K562 (cell line): ENCODE measurements around the gene PPP1R16B. TPM values are rescaled to one million over a fixed set of nuclear protein-coding genes. Genes with fewer than 3 reads are reported as not detected.

Experiments used
- ATF3 ChIP-seq, 2 experiments: fragments of 450-650 bp in 1 of 2; sonication (generic) in 1 of 2; formaldehyde crosslinking in 1 of 2; IDR thresholded peaks in 1 of 2; conservative IDR thresholded peaks in 1 of 2; 2 replicates each; pipeline versions ENCODE4 v1.6.1 to v1.8.1; 2016 to 2023; ENCODE audit warnings: mild to moderate bottlenecking in 2 of 2, moderate library complexity in 2 of 2, inconsistent platforms in 1 of 2, missing genetic modification reagents in 1 of 2
- BRCA1 ChIP-seq, 2 experiments: fragments of 450-650 bp in 1 of 2; sonication (generic) in 1 of 2; formaldehyde crosslinking in 1 of 2; IDR thresholded peaks; 2 replicates each; pipeline versions ENCODE4 v1.5.0 to v1.6.1; 2017 to 2020; ENCODE audit warnings: mild to moderate bottlenecking in 1 of 2, missing genetic modification reagents in 1 of 2
- CC2D1A ChIP-seq: fragments of 450-650 bp; IDR thresholded peaks from 2 replicates; pipeline ENCODE4 v1.6.1; 2017; ENCODE audit warnings: mild to moderate bottlenecking
- HSF4 ChIP-seq: fragments of 250-450 bp; sonication (Bioruptor Pico); IDR thresholded peaks from 2 replicates; pipeline ENCODE4 v2.1.2; 2022; ENCODE audit warnings: mild to moderate bottlenecking, moderate library complexity, borderline replicate concordance
- MYC ChIP-seq, 2 experiments: fragments of 250-450 bp in 1 of 2; sonication (Bioruptor Pico) in 1 of 2; IDR thresholded peaks; 2 replicates each; pipeline versions ENCODE4 v1.5.1 to v1.6.1; 2012 to 2021; ENCODE audit warnings: low read depth in 2 of 2, borderline replicate concordance in 1 of 2, improper control_type of control experiment in 1 of 2, low read length in 1 of 2, mild to moderate bottlenecking in 1 of 2, moderate library complexity in 1 of 2
- NFRKB ChIP-seq: fragments of 450-650 bp; IDR thresholded peaks from 2 replicates; pipeline ENCODE4 v1.6.1; 2016; ENCODE audit warnings: low read depth
- PHF21A ChIP-seq: fragments of 450-650 bp; IDR thresholded peaks from 2 replicates; pipeline ENCODE4 v1.6.1; 2017; ENCODE audit warnings: low read depth, borderline replicate concordance
- POLR2B ChIP-seq: fragments of 450-650 bp; IDR thresholded peaks from 2 replicates; pipeline ENCODE4 v1.6.1; 2018; ENCODE audit warnings: low read depth; ENCODE audit not compliant: partially characterized antibody
- SMARCE1 ChIP-seq: fragments of 450-650 bp; IDR thresholded peaks from 2 replicates; pipeline ENCODE4 v1.7.1; 2016; ENCODE audit warnings: mild to moderate bottlenecking
- STAT5B ChIP-seq: fragments of 250-450 bp; sonication (Bioruptor Pico); IDR thresholded peaks from 2 replicates; pipeline ENCODE4 v1.8.0; 2021; ENCODE audit warnings: mild to moderate bottlenecking, inconsistent platforms
- TBL1XR1 ChIP-seq, 2 experiments: IDR thresholded peaks; 2 replicates each; pipeline ENCODE4 v1.6.1; 2012; ENCODE audit warnings: improper control_type of control experiment in 2 of 2, low read length in 2 of 2, mild to moderate bottlenecking in 1 of 2
- TCF7 ChIP-seq: sonication (generic); IDR thresholded peaks from 2 replicates; pipeline ENCODE4 v1.6.1; 2016; ENCODE audit warnings: antibody characterized with exemption, borderline replicate concordance
- TCFL5 ChIP-seq: fragments of 250-450 bp; sonication (Bioruptor Pico); conservative IDR thresholded peaks from 2 replicates; pipeline ENCODE4 v1.6.1; 2021; ENCODE audit warnings: mild to moderate bottlenecking, moderate library complexity, matching md5 sums
- TGIF2 ChIP-seq: sonication (generic); formaldehyde crosslinking; IDR thresholded peaks from 2 replicates; pipeline ENCODE4 v1.8.1; 2022; ENCODE audit warnings: mild to moderate bottlenecking, missing genetic modification reagents, moderate library complexity
- ZNF124 ChIP-seq: sonication (generic); formaldehyde crosslinking; IDR thresholded peaks from 2 replicates; pipeline ENCODE4 v1.8.1; 2022; ENCODE audit warnings: missing genetic modification reagents
- ZNF263 ChIP-seq: sonication (generic); formaldehyde crosslinking; IDR thresholded peaks from 2 replicates; pipeline ENCODE4 v1.8.0; 2022; ENCODE audit warnings: mild to moderate bottlenecking, missing genetic modification reagents, borderline replicate concordance
- polyA plus RNA-seq, 8 experiments: library from polyadenylated mRNA; depleted of rRNA in 4 of 8; stranded (reverse) in 5 of 8; unstranded in 3 of 8; fragments of >200 nt; fragmentation: Nextera tagmentation in 2 of 8; fragmentation: Illumina TruSeq in 1 of 8; extraction: Ambion mirVana in 2 of 8; extraction: Trizol in 1 of 8; gene quantifications; 2 replicates each; pipeline versions ENCODE4 v1.2.1 to v1.2.3, GENCODE V29; 2011 to 2014; ENCODE audit warnings: inconsistent platforms in 1 of 8, missing spikeins in 1 of 8
- total RNA-seq, 7 experiments: library from RNA; depleted of rRNA in 6 of 7; stranded (reverse); fragments of >200 nt in 6 of 7; fragmentation: Illumina TruSeq in 2 of 7; extraction: Trizol in 2 of 7; gene quantifications; 2 replicates each; pipeline versions ENCODE4 v1.2.1 to v1.2.3, GENCODE V29; 2011 to 2021; ENCODE audit warnings: low replicate concordance in 1 of 7
- TF ChIP-seq, protein P1 (sequence below): fragments of 450-650 bp; IDR thresholded peaks from 2 replicates; pipeline ENCODE4 v1.6.1; 2017; ENCODE audit warnings: antibody characterized with exemption
- TF ChIP-seq, protein P2 (sequence below): fragments of 450-650 bp; formaldehyde crosslinking; conservative IDR thresholded peaks from 2 replicates; pipeline ENCODE4 v1.4.0; 2022; ENCODE audit warnings: mild to moderate bottlenecking, missing genetic modification characterization
- TF ChIP-seq, protein P3 (sequence below), 2 experiments: fragments of 450-650 bp; conservative IDR thresholded peaks; 2 replicates each; pipeline ENCODE4 v1.6.1; 2017; ENCODE audit warnings: mild to moderate bottlenecking in 2 of 2, moderate library complexity in 2 of 2
- TF ChIP-seq, protein P4 (sequence below): fragments of 250-450 bp; sonication (Bioruptor Pico); IDR thresholded peaks from 2 replicates; pipeline ENCODE4 v1.4.0; 2020; ENCODE audit warnings: mild to moderate bottlenecking, moderate library complexity

The PPP1R16B gene
- total and polyA plus RNA-seq, 9 of the 15 experiments (the other 6 are each of a cell fraction or from before 2014, with no cell fraction given): 1.5 to 11.5 (median 6.8) TPM

GRCh38 chr20:38854654-38855066 is 49.2 kb downstream of the PPP1R16B start (continued):
- TF ChIP-seq CC2D1A: no peak; the same call in 1 of the 2 replicates
- no peak for TF ChIP-seq PHF21A
- TF ChIP-seq, protein P1, sequence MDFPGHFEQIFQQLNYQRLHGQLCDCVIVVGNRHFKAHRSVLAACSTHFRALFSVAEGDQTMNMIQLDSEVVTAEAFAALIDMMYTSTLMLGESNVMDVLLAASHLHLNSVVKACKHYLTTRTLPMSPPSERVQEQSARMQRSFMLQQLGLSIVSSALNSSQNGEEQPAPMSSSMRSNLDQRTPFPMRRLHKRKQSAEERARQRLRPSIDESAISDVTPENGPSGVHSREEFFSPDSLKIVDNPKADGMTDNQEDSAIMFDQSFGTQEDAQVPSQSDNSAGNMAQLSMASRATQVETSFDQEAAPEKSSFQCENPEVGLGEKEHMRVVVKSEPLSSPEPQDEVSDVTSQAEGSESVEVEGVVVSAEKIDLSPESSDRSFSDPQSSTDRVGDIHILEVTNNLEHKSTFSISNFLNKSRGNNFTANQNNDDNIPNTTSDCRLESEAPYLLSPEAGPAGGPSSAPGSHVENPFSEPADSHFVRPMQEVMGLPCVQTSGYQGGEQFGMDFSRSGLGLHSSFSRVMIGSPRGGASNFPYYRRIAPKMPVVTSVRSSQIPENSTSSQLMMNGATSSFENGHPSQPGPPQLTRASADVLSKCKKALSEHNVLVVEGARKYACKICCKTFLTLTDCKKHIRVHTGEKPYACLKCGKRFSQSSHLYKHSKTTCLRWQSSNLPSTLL: no peak
- no peak for TF ChIP-seq ZNF263 (CRISPR knock-in tag)
- TF ChIP-seq SMARCE1: peak; percentile 85; the same call in 1 of the 2 replicates
- peak in 1 of 2 experiments; percentile 81; a peak in 2 of 4 replicates for TF ChIP-seq TBL1XR1 (IDR thresholded peaks at IDR 0.05; ENCODE audit: low read length in 2 of 2)
- 0 out of 2 replicates have a peak, but pooled peaks have one; percentile 28 for TF ChIP-seq MYC (IDR thresholded peaks at IDR 0.05; ENCODE audit: low read depth, low read length)
- no peak for TF ChIP-seq MYC (CRISPR knock-in tag; IDR thresholded peaks at IDR 0.05; ENCODE audit: borderline replicate concordance, low read depth)
- TF ChIP-seq NFRKB: no peak; the same call in 1 of the 2 replicates
- peak; percentile 50; the same call in 1 of the 2 replicates for TF ChIP-seq TCFL5 (CRISPR knock-in tag)
- no peak for TF ChIP-seq BRCA1 (IDR thresholded peaks at IDR 0.05)
- no peak for TF ChIP-seq BRCA1 (CRISPR knock-in tag; IDR thresholded peaks at IDR 0.05)
- TF ChIP-seq, protein P2, sequence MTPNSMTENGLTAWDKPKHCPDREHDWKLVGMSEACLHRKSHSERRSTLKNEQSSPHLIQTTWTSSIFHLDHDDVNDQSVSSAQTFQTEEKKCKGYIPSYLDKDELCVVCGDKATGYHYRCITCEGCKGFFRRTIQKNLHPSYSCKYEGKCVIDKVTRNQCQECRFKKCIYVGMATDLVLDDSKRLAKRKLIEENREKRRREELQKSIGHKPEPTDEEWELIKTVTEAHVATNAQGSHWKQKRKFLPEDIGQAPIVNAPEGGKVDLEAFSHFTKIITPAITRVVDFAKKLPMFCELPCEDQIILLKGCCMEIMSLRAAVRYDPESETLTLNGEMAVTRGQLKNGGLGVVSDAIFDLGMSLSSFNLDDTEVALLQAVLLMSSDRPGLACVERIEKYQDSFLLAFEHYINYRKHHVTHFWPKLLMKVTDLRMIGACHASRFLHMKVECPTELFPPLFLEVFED (CRISPR knock-in tag): 0 out of 2 replicates have a peak, but pooled peaks have one; percentile 50
- TF ChIP-seq TGIF2 (CRISPR knock-in tag): no peak
- peak; percentile 70; the same call in 1 of the 2 replicates for TF ChIP-seq ATF3 (IDR thresholded peaks at IDR 0.05)
- no peak for TF ChIP-seq ATF3 (CRISPR knock-in tag; conservative IDR thresholded peaks at IDR 0.05)
- no peak for TF ChIP-seq ZNF124 (CRISPR knock-in tag)
- TF ChIP-seq, protein P3, sequence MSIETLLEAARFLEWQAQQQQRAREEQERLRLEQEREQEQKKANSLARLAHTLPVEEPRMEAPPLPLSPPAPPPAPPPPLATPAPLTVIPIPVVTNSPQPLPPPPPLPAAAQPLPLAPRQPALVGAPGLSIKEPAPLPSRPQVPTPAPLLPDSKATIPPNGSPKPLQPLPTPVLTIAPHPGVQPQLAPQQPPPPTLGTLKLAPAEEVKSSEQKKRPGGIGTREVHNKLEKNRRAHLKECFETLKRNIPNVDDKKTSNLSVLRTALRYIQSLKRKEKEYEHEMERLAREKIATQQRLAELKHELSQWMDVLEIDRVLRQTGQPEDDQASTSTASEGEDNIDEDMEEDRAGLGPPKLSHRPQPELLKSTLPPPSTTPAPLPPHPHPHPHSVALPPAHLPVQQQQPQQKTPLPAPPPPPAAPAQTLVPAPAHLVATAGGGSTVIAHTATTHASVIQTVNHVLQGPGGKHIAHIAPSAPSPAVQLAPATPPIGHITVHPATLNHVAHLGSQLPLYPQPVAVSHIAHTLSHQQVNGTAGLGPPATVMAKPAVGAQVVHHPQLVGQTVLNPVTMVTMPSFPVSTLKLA (conservative IDR thresholded peaks at IDR 0.05): peak in 1 of 2 experiments; percentile 48; a peak in 1 of 4 replicates
- TF ChIP-seq, protein P4, sequence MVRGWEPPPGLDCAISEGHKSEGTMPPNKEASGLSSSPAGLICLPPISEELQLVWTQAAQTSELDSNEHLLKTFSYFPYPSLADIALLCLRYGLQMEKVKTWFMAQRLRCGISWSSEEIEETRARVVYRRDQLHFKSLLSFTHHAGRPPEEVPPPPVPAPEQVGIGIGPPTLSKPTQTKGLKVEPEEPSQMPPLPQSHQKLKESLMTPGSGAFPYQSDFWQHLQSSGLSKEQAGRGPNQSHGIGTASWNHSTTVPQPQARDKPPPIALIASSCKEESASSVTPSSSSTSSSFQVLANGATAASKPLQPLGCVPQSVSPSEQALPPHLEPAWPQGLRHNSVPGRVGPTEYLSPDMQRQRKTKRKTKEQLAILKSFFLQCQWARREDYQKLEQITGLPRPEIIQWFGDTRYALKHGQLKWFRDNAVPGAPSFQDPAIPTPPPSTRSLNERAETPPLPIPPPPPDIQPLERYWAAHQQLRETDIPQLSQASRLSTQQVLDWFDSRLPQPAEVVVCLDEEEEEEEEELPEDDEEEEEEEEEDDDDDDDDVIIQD (CRISPR knock-in tag): no peak; the same call in 1 of the 2 replicates
- TF ChIP-seq TCF7: no peak
- TF ChIP-seq HSF4 (CRISPR knock-in tag): no peak; the same call in 1 of the 2 replicates
- no peak for TF ChIP-seq POLR2B
- TF ChIP-seq STAT5B (CRISPR knock-in tag): no peak
